HepG2 (cell line): ENCODE results near the gene WARS2. TPM values are rescaled to one million over a fixed set of nuclear protein-coding genes. Genes with fewer than 3 reads are reported as not detected.

Experiments
- ATAC-seq: fragments of 200-7000 bp; cut with Tn5 transposase; 3 replicates; pipeline ENCODE4 v1.9.1; 2020; ENCODE audit warnings: mild to moderate bottlenecking, moderate library complexity
- BruUV-seq: library from RNA; stranded (reverse); fragments of 400-500 nt; replicated peaks from 2 replicates; lab custom pipeline; 2021; lab: Mats Ljungman, UMichigan
- CTCF ChIA-PET: fragments of 300-600 bp; formaldehyde crosslinking; extraction: SDS; loops from one replicate; lab custom pipeline; 2021; ENCODE audit warnings: low total read pairs, inconsistent platforms, low intra/inter-chr PET ratio; lab: Yijun Ruan, JAX
- POLR2A ChIA-PET: fragments of 350-600 bp; sonication (Branson Sonifier 250); formaldehyde crosslinking; loops from one replicate; lab custom pipeline; 2020; ENCODE audit warnings: antibody characterized with exemption, inconsistent platforms; lab: Yijun Ruan, JAX
- DNase-seq: peaks from one replicate; pipeline ENCODE4 v3.0.0-alpha.2; 2015; ENCODE audit warnings: low spot score
- FAIRE-seq: peaks from 3 replicates; lab custom pipeline; 2011; peaks lifted over from hg19 to GRCh38; lab: Jason Lieb, UNC
- H2AFZ ChIP-seq: one replicate; pipeline ENCODE4 v1.6.1; 2011; ENCODE audit warnings: low read length, inconsistent platforms
- H3K27ac ChIP-seq: fragments of 300-600 bp; 3 replicates; pipeline ENCODE4 v1.8.0; 2011; ENCODE audit warnings: mixed run types, mild to moderate bottlenecking, mixed read lengths, low read length, inconsistent platforms; ENCODE audit not compliant: insufficient read depth; ENCODE audit errors: extremely low read length
- H3K27me3 ChIP-seq, 2 experiments: fragments of 200-600 bp in 1 of 2; 2 replicates in 1 of 2; 3 replicates in 1 of 2; pipeline versions ENCODE4 v1.6.0 to v1.8.0; 2011; ENCODE audit warnings: low read length in 2 of 2, mild to moderate bottlenecking in 2 of 2, moderate library complexity in 2 of 2, inconsistent platforms in 1 of 2; ENCODE audit not compliant: insufficient read depth in 2 of 2, control insufficient read depth in 1 of 2
- H3K36me3 ChIP-seq, 2 experiments: fragments of 200-600 bp in 1 of 2; replicated peaks in 1 of 2; 2 replicates in 1 of 2; 3 replicates in 1 of 2; pipeline versions ENCODE4 v1.5.1 to v1.8.0; 2011; ENCODE audit warnings: low read length in 2 of 2, inconsistent platforms in 1 of 2; ENCODE audit not compliant: insufficient read depth in 2 of 2, control insufficient read depth in 1 of 2
- H3K4me1 ChIP-seq: 2 replicates; pipeline ENCODE4 v1.5.1; 2012; ENCODE audit warnings: low read length, inconsistent platforms; ENCODE audit not compliant: insufficient read depth
- H3K4me2 ChIP-seq: 2 replicates; pipeline ENCODE4 v1.6.0; 2011; ENCODE audit warnings: low read depth, low read length, inconsistent platforms
- H3K4me3 ChIP-seq, 3 experiments: fragments of 200-600 bp in 1 of 3; sonication (generic), shearing (Covaris generic) in 1 of 3; replicated peaks in 1 of 3; 2 replicates each; pipeline ENCODE4 v1.5.1; 2011 to 2016; ENCODE audit warnings: low read length in 3 of 3, inconsistent platforms in 2 of 3, low read depth in 2 of 3, mild to moderate bottlenecking in 2 of 3, control low read depth in 1 of 3, mixed read lengths in 1 of 3; ENCODE audit not compliant: insufficient read depth in 1 of 3
- H3K79me2 ChIP-seq: one replicate; pipeline ENCODE4 v1.6.1; 2011; ENCODE audit warnings: low read length, inconsistent platforms; ENCODE audit not compliant: insufficient read depth
- H3K9ac ChIP-seq: 2 replicates; pipeline ENCODE4 v1.6.0; 2011; ENCODE audit warnings: mild to moderate bottlenecking, low read depth, low read length, inconsistent platforms; ENCODE audit not compliant: insufficient read depth
- H3K9me3 ChIP-seq: 2 replicates; pipeline ENCODE4 v1.5.1; 2012; ENCODE audit warnings: mild to moderate bottlenecking, low read length
- H4K20me1 ChIP-seq: 2 replicates; pipeline ENCODE4 v1.6.0; 2011; ENCODE audit warnings: inconsistent platforms, mild to moderate bottlenecking, low read length, moderate library complexity; ENCODE audit not compliant: insufficient read depth
- ETV6 ChIP-seq: sonication (generic); formaldehyde crosslinking; conservative IDR thresholded peaks from 2 replicates; pipeline ENCODE4 v1.4.0; 2020; ENCODE audit warnings: missing genetic modification reagents
- MNT ChIP-seq: fragments of 450-650 bp; IDR thresholded peaks from 2 replicates; pipeline ENCODE4 v1.6.1; 2016
- NFE2L1 ChIP-seq: sonication (generic); formaldehyde crosslinking; IDR thresholded peaks from 2 replicates; pipeline ENCODE4 v1.4.0; 2020; ENCODE audit warnings: missing genetic modification reagents, mild to moderate bottlenecking, borderline replicate concordance
- NFIB ChIP-seq: sonication (generic); formaldehyde crosslinking; IDR thresholded peaks from 2 replicates; pipeline ENCODE4 v1.9.0; 2021; ENCODE audit warnings: missing genetic modification reagents, mild to moderate bottlenecking, borderline replicate concordance
- REPIN1 ChIP-seq: sonication (generic); formaldehyde crosslinking; IDR thresholded peaks from 2 replicates; pipeline ENCODE4 v1.8.0; 2022; ENCODE audit warnings: missing genetic modification reagents, low read depth, mild to moderate bottlenecking, borderline replicate concordance
- SPEN ChIP-seq: sonication (generic); formaldehyde crosslinking; IDR thresholded peaks from 2 replicates; pipeline ENCODE4 v1.5.1; 2020; ENCODE audit warnings: low read depth, mild to moderate bottlenecking, missing genetic modification reagents
- SRSF1 ChIP-seq: fragments of 200-400 bp; formaldehyde crosslinking; optimal IDR thresholded peaks from 2 replicates; pipeline ENCODE3; 2017; ENCODE audit warnings: mild to moderate bottlenecking, low read depth, low read length, moderate library complexity
- U2AF2 ChIP-seq: fragments of 200-400 bp; formaldehyde crosslinking; IDR thresholded peaks from 2 replicates; pipeline ENCODE4 v1.6.1; 2017; ENCODE audit warnings: low read depth, mild to moderate bottlenecking, low read length
- WIZ ChIP-seq: sonication (generic); formaldehyde crosslinking; IDR thresholded peaks from 2 replicates; pipeline ENCODE4 v1.5.1; 2020; ENCODE audit warnings: mild to moderate bottlenecking, missing genetic modification reagents
- ZBTB42 ChIP-seq: sonication (generic); formaldehyde crosslinking; IDR thresholded peaks from 2 replicates; pipeline ENCODE4 v1.5.0; 2020; ENCODE audit warnings: mild to moderate bottlenecking, missing genetic modification reagents
- ZNF3 ChIP-seq: IDR thresholded peaks from 2 replicates; pipeline ENCODE4 v1.7.0; 2017; ENCODE audit warnings: inconsistent platforms
- ZNF468 ChIP-seq: sonication (generic); formaldehyde crosslinking; IDR thresholded peaks from 2 replicates; pipeline ENCODE4 v1.8.0; 2022; ENCODE audit warnings: mild to moderate bottlenecking, moderate library complexity, missing genetic modification reagents
- ZNF747 ChIP-seq: sonication (generic); formaldehyde crosslinking; IDR thresholded peaks from 2 replicates; pipeline ENCODE4 v1.8.1; 2023; ENCODE audit warnings: missing genetic modification reagents, mild to moderate bottlenecking, borderline replicate concordance
- ZNF850 ChIP-seq: sonication (generic); formaldehyde crosslinking; conservative IDR thresholded peaks from 2 replicates; pipeline ENCODE4 v1.9.0; 2021; ENCODE audit warnings: mild to moderate bottlenecking, missing genetic modification reagents
- WGBS: methylation state at CpG from one replicate; pipeline ENCODE4 v1.1.6; 2017; ENCODE audit warnings: low lambda C conversion rate; 5-methylcytosine and 5-hydroxymethylcytosine counted together
- in situ Hi-C: cut with HindIII; loops from 2 replicates; pipeline ENCODE4 v1.10.0; 2017; ENCODE audit warnings: low pct_unique_long_range_greater_than_20kb; ENCODE audit not compliant: extremely low pct_ligation_motif_present
- intact Hi-C: fragments of 100-400 bp; cut with micrococcal nuclease; formaldehyde crosslinking; loops from one replicate; pipeline ENCODE4 v1.10.0; 2022; ENCODE audit not compliant: unreplicated experiment
- polyA plus RNA-seq, 8 experiments: library from polyadenylated mRNA; depleted of rRNA in 3 of 8; stranded (reverse) in 7 of 8; unstranded in 1 of 8; fragments of >200 nt; fragmentation: Illumina TruSeq in 4 of 8; extraction: Trizol in 4 of 8; gene quantifications; 2 replicates each; pipeline versions ENCODE4 v1.2.1 to v1.2.3, GENCODE V29; 2011 to 2016; ENCODE audit warnings: low read depth in 4 of 8, missing spikeins in 1 of 8, mixed read lengths in 1 of 8; ENCODE audit not compliant: insufficient read depth in 1 of 8
- total RNA-seq, 5 experiments: library from RNA; depleted of rRNA; stranded (reverse); fragments of >200 nt; fragmentation: Illumina TruSeq; extraction: Trizol; gene quantifications; 2 replicates each; pipeline ENCODE4 v1.2.3, GENCODE V29; 2016; ENCODE audit warnings: low read depth in 1 of 5

The WARS2 gene
- total and polyA plus RNA-seq, 2 of the 13 experiments (the other 11 are each of a cell fraction or from before 2014, with no cell fraction given): 12.4 to 18.8 TPM

GRCh38 chr1:119115311-119115710 lies 25.1 kb downstream of the WARS2 start:
- TF ChIP-seq ZNF468 (CRISPR knock-in tag) (no peak), ZNF747 (CRISPR knock-in tag) (no peak), WIZ (CRISPR knock-in tag) (no peak), ZBTB42 (no peak), SPEN (CRISPR knock-in tag) (no peak), ZNF850 (CRISPR knock-in tag) (no peak), SRSF1 (no peak), ZNF3 (CRISPR knock-in tag) (no peak), REPIN1 (CRISPR knock-in tag) (no peak), ETV6 (CRISPR knock-in tag) (no peak)
- no peak for ATAC-seq

GRCh38 chr1:119114786-119115185 lies 25.7 kb downstream of the WARS2 start:
- no peaks in the 10 kb centered on the region for H3K36me3 ChIP-seq
- in situ Hi-C loops (no loop called here), intact Hi-C loops (no loop called here)
- no peak for TF ChIP-seq NFIB (CRISPR knock-in tag)
- TF ChIP-seq MNT: no peak
- TF ChIP-seq NFE2L1 (CRISPR knock-in tag): no peak
- no peak for TF ChIP-seq U2AF2
- H3K4me3 ChIP-seq: no peak overlapping the region
- H2AFZ ChIP-seq: no peak overlapping the region
- 96% methylated on average over 1 of the region's 1 CpG for WGBS
- no peaks in the 10 kb centered on the region for H3K79me2 ChIP-seq
- no peaks in the 10 kb centered on the region for H3K9me3 ChIP-seq
- H3K4me1 ChIP-seq: no peaks in the 10 kb centered on the region
- FAIRE-seq (no peak), ATAC-seq (no peak), DNase-seq (no peak)
- BruUV-seq: no TSS peak
- H3K27ac ChIP-seq: no peak overlapping the region
- ChIA-PET POLR2A (no interaction called here), CTCF (no interaction called here)
- no peak overlapping the region for H3K9ac ChIP-seq
- no peaks in the 10 kb centered on the region for H4K20me1 ChIP-seq
- H3K27me3 ChIP-seq: no peaks in the 10 kb centered on the region; a peak in 1 of 5 replicates
- H3K4me2 ChIP-seq: no peak overlapping the region

More at GRCh38 chr1:119115311-119115710, 25.1 kb downstream of the WARS2 start:
- ChIA-PET POLR2A (no interaction called here), CTCF (no interaction called here)
- in situ Hi-C loops: no loop called here
- H3K9ac ChIP-seq: no peak overlapping the region
- FAIRE-seq (no peak), DNase-seq (no peak)
- no peaks in the 10 kb centered on the region for H3K36me3 ChIP-seq
- H3K79me2 ChIP-seq: no peaks in the 10 kb centered on the region
- H3K4me2 ChIP-seq: no peak overlapping the region
- H2AFZ ChIP-seq: no peak overlapping the region
- H3K9me3 ChIP-seq: no peaks in the 10 kb centered on the region
- no peak overlapping the region for H3K4me3 ChIP-seq
- no peak overlapping the region for H3K27ac ChIP-seq
- H3K27me3 ChIP-seq: no peaks in the 10 kb centered on the region; a peak in 1 of 5 replicates
- intact Hi-C loops: no loop called here
- no peaks in the 10 kb centered on the region for H4K20me1 ChIP-seq
- BruUV-seq: no TSS peak
- H3K4me1 ChIP-seq: no peaks in the 10 kb centered on the region
